HG02588 (cell line): ENCODE measurements around the gene NAA15.
"Not testable (repeated sequence)": the region's sequence is repeated elsewhere in the genome, so short reads cannot be mapped to it uniquely, and the experiment has no call there.

Experiments
- ATAC-seq: cut with Tn5 transposase; IDR thresholded peaks from one replicate; pipeline ENCODE4 v1.9.1; 2021; ENCODE audit warnings: mild to moderate bottlenecking, moderate library complexity; ENCODE audit not compliant: unreplicated experiment

NAA15 gene

DNA sequence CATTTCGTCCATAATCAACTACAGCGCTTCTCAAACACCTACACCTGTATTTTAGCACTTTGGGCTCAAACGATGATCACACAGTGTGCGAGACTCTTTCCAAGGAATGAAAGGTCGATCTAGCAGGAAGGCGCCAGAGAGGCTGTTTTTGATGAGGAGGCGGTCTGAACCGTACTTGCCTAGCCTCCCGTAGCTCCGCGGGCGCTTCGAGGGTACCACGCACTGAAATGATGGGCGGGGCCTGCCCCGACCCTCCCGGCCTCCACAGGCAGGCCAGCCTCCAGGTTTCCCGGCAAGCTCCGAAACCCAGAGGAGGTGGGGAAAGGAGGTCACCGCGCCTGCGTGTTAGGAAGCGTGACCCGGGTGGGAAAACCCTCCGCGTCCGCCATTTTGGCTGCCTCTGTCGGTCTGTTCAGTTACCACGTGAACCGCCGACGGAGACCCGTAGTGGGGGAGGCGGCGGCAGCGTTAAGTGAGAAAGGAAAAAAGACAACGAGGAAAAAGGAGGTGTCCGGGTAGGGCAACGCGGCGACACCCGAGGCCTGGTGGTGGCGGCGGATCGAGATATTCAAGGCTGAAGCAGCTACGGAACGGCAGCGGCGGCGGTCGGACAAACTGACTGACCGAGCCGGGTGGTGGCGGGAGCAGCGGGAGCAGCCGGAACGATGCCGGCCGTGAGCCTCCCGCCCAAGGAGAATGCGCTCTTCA is at the start of gene NAA15:
Gene NAA15 (plus strand): TSS at position 393 of the 708 bp plus-strand sequence. CDS start 273 bp downstream, at position 666.
- ATAC-seq: peak; percentile 87

DNA sequence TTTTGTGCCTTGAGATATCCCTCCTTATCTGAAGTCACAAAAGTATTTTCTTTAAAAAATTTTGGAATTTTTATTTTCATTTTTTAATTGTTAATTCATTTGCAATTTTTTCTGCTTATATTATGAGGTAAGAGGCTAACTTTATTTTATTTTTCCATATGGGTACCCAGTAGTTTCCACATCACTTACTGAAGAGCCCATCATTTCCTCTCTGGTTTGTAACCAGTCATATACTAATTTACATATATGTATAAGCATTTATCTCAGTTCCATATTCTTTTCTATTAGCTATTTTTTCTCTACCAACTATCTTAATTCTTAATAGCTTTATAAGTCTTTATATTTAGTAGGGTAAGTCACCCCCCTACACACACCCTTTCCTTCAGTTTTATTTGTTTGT is 48.3 kb upstream of the NAA15 start:
- no peak for ATAC-seq

DNA sequence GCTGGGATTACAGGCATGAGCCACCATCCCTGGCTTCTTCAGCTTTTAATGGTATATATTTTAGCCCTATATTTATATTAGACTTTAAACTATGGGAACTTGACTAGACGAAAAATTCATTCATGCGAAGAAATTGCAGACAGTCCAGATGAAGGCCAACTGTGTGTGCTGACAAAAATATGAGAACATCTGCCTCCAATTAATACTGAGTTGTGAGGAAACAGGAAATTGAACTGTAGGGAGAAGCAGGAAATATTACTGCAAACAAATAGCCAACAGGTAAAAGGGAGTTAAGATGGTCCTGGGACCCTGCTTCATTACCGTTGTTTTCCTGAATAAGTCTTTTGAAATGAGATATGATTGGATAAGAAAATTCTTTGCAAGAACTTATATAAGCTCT is 47.6 kb upstream of the NAA15 start:
- ATAC-seq: no peak

DNA sequence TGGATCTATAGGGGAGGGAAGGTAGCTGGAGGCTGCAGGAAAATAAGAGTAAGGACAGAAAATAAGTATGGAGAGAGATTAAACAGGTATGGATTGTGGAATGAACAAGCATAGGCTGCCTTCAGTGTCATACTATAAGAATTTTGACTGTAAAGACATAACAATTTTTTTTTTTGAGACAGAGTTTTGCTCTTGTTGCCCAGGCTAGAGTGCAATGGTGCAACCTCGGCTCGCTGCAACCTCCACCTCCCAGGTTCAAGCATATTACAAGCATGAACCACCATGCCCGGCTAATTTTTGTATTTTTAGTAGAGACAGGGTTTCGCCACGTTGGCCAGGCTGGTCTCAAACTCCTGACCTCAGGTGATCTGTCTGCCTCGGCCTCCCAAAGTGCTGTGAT is 45.7 kb upstream of the NAA15 start:
- not testable (repeated sequence) for ATAC-seq

DNA sequence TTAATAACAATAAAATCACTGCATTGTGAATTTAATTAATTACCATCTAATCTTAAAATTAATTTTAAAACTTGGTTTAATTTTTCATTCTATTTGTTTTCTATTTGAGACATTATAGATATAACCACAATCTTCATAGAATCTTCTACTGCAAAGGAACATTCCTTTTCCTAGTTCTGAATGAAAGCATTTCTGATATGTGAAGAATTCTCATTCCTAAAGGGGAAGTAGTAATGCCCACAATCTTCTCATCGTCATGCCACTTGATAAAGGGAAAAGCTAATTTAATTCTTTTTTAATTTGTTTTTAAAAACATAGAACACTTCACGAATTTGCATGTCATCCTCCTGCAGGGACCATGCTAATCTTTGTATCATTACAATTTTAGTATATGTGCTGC is 45.0 kb upstream of the NAA15 start:
- no peak for ATAC-seq

DNA sequence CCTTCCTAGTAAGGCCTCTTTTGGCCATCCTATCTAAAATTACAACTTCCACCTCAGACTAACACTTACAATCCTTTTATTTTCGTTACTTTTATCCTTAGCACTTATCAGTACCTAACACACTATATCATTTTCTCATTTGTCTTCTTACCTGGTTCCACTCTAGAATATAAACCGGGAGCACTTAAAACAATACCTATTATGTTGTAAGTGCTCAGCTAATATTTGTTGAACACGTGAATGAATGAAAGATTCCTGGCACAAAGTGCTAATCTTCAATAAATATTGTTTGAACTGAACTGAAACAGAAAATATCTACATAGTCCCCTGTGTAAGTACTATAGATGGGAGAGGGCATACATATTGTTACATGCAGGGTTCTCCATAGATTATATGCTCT is 35.7 kb upstream of the NAA15 start:
- no peak for ATAC-seq

DNA sequence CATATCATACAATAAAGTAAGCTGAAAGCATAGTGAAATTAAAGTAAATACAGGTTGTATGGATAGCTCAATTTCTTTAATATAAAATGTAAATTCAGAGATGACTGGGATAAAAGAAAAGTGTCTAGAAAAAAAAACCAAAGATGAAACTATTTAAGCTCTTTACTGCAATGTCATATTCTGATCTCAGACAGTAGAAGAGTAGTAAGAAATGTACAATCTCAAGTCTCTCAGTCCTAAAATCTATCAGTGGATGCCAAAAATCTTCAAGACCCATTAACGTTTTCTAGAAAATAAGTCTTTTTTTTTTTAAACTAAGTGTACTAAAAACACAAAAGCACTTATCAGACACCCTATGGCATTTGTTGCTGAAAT is 35.1 kb upstream of the NAA15 start:
- ATAC-seq: no peak

DNA sequence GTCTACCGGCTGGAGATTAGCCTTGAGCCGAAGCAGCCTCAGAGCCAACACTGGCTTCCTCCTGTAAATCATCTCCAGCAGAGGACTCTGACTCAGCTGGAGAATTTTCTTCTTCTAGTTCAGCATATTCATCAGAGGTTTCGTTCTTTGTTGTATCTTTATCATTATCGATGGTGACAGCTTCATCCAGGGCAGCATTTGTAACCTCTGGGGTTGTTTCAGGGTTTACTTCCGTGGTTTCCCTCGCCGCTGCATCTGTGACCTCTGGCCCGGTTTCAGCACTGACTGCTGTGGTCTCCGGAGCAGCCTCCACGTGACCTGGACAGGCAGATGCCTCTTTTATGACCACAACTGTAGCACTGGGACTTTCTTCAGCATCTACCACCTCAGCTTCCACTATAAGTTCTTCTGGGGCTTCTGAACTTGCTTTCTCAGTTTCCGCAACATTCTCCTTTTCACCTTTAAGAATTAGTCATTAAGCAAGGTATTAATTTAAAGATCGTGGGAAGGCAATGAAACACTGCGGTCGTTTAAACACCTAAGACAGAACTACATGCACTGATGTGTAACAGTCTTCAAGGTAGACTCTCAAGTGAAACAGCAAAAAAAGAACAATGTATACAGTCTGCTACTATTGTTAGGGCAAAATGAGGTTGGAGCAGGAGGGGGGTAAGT is 34.6 kb upstream of the NAA15 start:
- peak; percentile 98 for ATAC-seq

DNA sequence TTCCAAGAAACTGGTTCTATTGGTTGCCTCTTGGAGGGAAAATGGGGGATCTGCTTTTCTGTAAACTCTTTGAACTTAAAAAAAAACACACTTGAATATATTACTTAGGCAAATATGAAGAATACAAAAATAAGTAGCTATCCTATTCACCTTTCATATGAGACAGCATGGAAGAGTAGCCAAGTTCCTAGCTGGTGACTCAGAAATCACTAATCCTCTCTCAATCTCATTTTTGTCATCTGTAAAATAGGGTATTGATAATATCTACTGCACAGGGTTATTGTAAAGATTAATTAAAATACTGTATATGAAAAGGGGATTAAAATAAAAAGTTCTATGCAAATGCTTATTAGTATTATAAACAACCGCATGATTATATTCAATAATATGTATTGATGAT is 34.0 kb upstream of the NAA15 start:
- no peak for ATAC-seq

DNA sequence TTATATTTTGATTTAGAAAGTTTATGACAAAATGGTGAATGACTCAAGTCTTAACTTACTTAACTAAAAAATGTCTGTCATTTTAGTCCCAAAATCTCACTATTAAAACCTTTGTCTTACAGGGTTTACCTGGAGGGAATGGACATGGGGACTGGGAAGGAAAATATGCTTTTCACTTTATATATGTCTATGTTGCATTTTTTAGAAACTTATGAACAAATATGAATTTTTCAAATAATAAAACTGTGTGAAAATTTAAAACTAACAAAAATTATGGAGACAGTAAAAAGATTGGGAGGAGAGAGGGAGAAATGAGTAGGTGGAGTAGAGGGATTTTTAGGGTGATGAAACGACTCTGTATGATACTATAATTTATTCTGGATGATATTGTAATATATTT is 27.5 kb upstream of the NAA15 start:
- ATAC-seq: no peak

DNA sequence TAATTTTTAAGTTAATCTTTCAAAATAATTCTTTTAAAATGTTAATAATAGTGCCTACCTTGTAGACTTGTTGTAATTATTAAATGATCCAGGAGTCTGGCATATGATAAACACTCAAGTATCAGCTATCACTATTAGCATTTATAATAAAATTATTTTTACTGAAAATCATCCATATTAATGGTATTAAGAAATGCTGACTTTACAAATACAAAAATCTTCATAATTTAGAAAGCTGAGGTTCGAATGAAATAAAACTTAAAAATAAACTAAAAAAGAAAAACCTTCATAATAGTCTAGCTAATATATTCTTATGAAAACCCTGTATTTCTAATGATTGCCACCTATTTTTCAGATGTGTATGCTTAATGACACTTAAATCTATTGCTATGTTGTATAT is 26.5 kb upstream of the NAA15 start:
- ATAC-seq: no peak

DNA sequence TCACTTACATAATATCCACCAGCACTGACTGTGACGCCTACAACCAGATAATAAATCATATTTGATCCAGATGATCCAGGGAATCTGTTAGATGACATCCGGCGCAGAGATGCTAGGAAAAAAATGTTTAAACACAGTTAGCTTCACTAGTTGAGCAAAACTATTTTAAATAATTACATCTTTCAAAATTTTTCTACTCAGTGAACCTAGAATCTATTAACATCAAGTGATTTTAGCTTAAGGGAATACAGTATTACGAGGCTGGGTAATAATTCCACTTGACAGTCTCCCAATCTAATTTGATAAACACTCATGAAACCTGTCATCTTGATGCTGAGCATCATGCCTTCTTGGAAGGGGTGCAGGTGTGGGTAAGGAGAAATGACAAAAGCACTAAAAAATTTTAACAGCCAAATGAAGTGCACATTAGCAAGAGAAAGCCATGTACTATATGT is 26.0 kb upstream of the NAA15 start:
- no peak for ATAC-seq

DNA sequence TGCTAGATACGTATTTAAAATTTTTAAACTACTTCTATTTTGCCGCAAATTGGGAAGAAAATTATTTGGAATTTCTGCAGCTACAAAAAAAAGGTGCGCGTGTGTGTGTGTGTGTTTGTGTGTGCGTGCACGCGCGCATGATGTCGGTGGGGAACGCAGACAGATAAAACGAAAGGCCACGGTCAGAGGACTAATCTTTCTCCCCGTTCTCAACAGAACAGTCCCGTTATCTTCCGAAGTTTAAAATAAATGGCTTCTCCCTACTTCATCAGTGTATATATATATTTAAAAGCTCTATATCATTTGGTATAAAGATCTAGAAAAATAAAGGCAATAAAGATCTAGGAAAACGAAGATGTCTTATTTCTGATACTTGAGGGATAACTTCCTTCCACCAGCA is 22.8 kb upstream of the NAA15 start:
- no peak for ATAC-seq

DNA sequence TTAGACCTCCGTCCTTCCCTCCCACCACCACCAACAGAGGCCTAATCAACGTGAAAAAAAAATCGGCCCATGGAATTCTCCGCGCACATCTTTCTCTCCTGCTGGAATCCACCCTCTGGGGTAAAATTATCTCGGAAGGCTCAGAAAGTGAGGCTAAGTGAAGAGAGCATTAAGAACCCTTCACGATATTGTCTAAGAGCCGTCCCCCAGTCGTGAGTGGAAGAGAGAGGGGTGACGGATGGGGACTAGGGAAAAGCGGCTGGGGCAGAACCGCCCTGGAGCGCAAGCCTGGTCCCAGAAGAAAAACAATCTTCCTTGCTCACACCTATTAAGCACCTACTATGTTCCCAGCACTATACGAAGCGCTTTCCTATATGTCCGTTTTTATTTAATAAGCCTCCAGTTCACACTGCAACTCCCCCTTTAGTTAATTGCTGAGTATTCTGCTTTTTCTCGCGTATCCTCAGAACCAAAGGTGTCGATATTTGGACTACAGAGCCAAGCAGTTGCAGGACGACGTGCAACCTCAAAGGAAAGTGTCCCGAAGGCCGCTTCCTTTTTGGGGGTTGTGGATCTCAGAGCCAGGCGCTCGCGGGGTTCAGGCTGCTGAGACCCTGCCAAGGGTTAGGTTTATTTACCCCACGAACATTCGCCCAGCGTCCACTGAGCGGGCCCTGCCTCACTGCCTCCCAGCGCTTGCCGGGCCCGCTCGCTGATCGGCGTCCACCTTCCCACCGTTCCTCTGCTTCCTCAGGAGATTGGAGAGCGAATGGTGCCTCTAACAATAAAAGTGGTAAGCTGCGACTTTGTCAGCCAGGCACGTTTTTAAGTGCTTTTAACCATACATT is 22.2 kb upstream of the NAA15 start:
- ATAC-seq: no peak

DNA sequence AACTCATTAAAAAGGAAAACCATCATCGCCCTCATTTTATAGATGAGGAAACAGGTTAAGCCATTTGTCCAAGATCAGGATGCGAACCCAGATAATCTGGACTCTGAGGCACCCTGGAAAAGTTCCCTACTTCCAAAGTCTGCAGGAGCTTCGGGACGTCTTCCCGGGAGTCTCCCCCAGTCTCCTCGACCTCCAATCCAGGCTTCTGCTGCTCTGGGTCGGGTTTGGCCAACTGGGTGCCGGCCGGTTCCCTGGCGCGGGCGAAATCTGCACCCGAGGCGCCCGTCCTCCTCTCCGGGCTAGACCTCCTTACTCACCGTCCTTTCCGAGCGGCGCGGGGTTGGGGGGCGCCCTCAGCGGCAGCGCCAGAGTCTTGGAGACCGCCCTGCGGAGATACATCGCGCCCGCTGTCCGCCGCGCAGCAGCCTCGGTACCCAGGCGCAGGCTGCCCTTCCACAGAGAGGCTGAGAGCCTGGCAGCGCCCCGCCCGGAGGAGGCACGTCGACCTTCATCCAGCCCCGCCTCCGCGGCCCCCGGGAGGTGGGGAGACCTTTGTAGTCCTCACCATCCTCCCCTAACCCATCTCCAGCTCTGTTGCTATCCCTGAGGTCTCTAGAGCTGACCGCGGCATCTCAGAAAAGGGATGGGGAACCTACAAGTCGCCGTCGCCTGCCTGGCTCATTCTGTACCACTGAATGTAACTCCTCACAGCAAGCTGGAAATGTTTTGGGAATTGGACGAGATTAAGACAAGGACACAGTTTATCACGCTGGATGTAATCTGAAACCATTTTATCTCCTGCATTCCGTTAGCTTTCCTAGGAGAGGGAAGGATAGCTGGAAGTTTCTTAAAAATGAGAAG is 21.3 kb upstream of the NAA15 start, which contains the start of gene MGARP:
Gene MGARP (minus strand): TSS at position 466 of the 861 bp plus-strand sequence. CDS start 67 bp downstream, at position 399.
- ATAC-seq: peak; percentile 62

DNA sequence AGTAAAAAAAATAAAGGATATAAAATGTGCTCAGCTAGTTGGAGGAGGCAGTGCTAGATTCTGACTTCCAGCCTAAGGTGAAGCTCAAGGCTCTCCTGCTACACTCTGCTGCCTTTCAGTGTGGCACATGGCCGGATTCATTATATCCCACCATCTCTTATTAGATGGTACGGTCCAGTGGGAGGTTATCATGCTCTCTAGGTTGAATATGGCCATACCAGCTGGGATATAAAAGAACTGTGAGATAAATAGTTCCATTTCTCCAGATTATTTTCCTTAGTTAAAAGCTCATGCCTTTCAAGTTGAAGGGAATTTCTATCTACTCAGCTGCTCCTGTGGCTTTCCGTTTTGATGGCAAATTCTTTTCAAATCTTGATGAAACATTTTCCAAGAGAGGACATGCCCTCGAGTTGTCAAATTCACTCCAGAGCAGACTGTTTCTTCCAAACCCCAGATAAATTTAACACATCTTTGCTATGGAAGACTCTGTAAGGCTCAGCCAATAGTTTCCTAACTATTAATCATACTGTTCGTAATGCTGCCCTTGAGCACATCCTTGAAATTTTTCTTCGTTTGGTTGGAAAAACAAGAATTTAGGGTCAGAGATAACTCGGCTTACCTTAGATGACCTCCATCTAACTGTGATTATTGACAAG is 19.1 kb upstream of the NAA15 start:
- no peak for ATAC-seq

DNA sequence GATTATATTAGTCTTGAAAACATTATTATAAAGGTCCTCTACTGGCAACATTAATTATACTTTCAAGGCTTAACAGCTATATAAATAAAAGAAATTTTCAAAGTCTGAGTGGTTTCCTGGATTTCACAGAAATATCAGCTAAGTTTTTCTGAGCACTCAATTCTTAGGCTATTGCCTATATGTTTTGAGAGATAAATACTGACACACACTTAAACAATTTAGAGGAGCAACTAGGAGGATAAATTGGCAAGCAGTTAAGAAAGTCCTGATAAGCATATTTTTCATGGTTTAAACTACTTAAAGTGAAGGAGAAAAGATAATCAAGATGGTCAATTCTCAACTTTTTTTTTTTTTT is 18.6 kb upstream of the NAA15 start:
- no peak for ATAC-seq

DNA sequence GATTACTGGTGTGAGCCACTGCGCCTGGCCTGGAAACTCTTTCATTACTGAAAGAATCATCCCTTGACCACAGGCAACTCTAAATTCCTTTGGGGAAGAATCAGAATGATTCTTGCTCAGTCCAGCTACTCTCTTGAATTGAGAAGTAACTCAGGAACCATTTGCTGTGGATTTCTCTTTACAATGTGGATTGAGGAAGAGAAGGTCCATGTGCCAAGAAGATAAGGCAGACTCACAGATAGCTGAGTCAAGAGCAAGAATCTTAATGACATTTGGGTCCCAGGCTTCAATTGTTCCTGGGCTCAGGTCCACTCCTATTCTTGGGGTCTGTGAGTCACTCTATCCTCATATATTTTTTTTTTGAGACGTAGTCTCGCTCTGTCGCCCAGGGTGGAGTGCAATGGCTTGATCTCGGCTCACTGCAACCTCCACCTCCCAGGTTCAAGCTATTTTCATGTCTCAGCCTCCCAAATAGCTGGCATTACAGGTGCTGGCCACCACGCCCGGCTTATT is 15.1 kb upstream of the NAA15 start:
- no peak for ATAC-seq

DNA sequence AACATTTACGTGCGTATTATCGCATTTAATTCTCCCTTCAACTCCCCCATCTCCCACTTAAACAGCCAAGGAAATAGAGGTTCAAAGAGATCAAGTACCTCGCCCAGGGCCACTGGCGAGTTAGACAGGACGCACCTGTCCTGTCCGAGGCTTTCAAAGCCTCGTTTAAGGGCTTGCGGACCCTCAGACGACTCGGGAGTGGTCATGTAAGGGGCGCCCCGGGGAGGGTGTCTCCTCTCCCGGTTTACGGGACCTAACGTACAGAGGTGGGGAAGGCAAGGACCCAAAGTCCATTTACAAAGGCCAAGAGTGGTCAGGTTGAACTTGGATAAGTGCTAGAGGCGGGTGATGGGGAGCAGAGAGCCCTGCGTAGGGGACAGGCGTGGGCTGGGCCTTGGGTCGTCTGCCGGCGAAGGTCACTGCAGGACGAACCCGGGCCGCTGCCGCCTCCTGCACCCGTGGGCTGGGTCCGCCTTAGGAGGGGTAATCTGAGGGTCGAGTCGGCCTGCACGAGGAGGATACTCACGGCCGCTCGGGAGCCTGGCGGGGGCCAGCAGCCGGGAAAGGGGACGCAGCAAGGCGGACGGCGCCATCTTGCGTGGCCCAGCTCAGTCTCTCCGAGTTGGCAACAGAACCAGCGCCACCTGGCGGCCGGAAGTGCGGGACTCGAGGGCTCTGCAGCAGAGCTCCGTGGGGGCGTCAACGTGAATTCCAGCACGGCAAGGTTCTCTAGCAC is 5.9 kb upstream of the NAA15 start:
- peak; percentile 96 for ATAC-seq
